Measurements from ENCODE around the gene C2orf69. TPM values are rescaled to one million over a fixed set of nuclear protein-coding genes. Genes with fewer than 3 reads are reported as not detected.
A peak's percentile ranks its signal among the peaks of the same experiment; 100 is the strongest.

C2orf69 gene
- total and polyA plus RNA-seq, 2 of the 8 experiments (the other 6 are each of a cell fraction or from before 2014, with no cell fraction given), result 3.9 to 32.0 TPM

DNA sequence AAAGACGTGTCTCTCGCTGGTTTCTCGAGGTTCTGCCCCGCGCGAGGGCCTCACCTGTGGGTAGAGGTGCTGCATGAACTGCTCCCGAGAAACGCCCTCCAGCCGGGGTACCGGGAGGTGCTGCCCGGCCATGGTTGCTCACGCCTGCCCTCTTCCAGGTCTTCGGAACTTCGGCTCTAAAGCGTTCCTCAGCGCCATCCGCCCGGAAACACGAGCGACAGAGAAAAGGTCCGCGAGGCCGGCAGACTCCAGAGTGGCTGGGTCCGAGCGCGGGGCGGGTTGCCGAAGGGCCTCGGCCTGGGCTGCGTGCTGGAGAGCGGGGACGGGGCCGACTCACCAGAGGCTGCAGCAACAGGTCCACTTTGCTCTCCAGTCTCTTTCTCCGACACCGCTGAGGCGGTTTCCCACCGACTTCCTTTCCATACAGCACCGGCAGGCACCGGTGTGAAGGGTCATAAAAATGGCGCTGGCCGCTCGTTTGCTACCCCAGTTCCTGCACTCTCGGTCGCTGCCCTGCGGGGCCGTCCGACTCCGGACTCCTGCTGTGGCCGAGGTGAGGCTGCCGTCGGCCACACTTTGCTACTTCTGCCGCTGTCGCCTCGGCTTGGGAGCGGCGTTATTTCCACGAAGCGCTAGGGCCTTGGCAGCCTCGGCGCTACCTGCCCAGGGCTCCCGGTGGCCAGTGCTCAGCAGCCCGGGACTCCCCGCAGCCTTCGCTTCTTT, 44.4 kb downstream of the C2orf69 start, which contains the start of the genes MAIP1 and TYW5 (continued):
- TF ChIP-seq SIN3A (conservative IDR thresholded peaks at IDR 0.05 in 1 of 2, IDR thresholded peaks at IDR 0.05 in 1 of 2; ENCODE audit: low read depth in 1 of 2, low read length in 2 of 2) (peak; percentile 26 to 75; a peak in 2 of 4 replicates), SRF (IDR thresholded peaks at IDR 0.05; ENCODE audit: low read depth, low read length) (peak; percentile 13; the same call in 1 of the 2 replicates), KDM4A (IDR thresholded peaks at IDR 0.05; ENCODE audit: low read depth, low read length, severe bottlenecking) (peak; percentile 99)

All from H1 (cell line).